H1 (cell line): ENCODE measurements around the gene SNX27. TPM values are rescaled to one million over a fixed set of nuclear protein-coding genes. Genes with fewer than 3 reads are reported as not detected.

Source experiments
- BCL11A ChIP-seq, 2 experiments: IDR thresholded peaks; one replicate each; pipeline ENCODE4 v1.6.1; 2011; ENCODE audit warnings: low read depth in 2 of 2, low read length in 2 of 2, mild to moderate bottlenecking in 2 of 2
- CEBPB ChIP-seq: IDR thresholded peaks from 2 replicates; pipeline ENCODE4 v1.6.1; 2012; ENCODE audit warnings: low read depth, low read length
- EGR1 ChIP-seq: IDR thresholded peaks from 2 replicates; pipeline ENCODE4 v1.6.1; 2011; ENCODE audit warnings: low read depth, low read length, borderline replicate concordance
- TAF1 ChIP-seq: IDR thresholded peaks from 2 replicates; pipeline ENCODE4 v1.6.1; 2011; ENCODE audit warnings: mild to moderate bottlenecking, low read depth, low read length
- polyA plus RNA-seq, 7 experiments: library from polyadenylated mRNA; depleted of rRNA in 3 of 7; stranded (reverse) in 5 of 7; unstranded in 2 of 7; fragments of >200 nt in 5 of 7; fragments of 200-250 nt in 2 of 7; gene quantifications; 1 replicate in 5 of 7; 2 replicates in 1 of 7; 4 replicates in 1 of 7; pipeline versions ENCODE4 v1.2.1 to v1.2.3, GENCODE V29; 2011 to 2013; ENCODE audit warnings: missing spikeins in 2 of 7, mixed read lengths in 2 of 7
- total RNA-seq: library from RNA; stranded (reverse); fragmentation: NEBNext Ultra II Directional; extraction: Animal tissue kit (Norgen Biotek cat#: 25700); gene quantifications from 2 replicates; pipeline ENCODE4 v1.2.1, GENCODE V29; 2021
- TF ChIP-seq, protein P1 (sequence below): IDR thresholded peaks from 2 replicates; pipeline ENCODE4 v1.6.1; 2011; ENCODE audit warnings: low read depth, mild to moderate bottlenecking, low read length; ENCODE audit not compliant: insufficient read depth

SNX27 gene
- total and polyA plus RNA-seq, 2 of the 8 experiments (the other 6 are each of a cell fraction or from before 2014, with no cell fraction given), result 23.4 to 65.4 TPM

DNA sequence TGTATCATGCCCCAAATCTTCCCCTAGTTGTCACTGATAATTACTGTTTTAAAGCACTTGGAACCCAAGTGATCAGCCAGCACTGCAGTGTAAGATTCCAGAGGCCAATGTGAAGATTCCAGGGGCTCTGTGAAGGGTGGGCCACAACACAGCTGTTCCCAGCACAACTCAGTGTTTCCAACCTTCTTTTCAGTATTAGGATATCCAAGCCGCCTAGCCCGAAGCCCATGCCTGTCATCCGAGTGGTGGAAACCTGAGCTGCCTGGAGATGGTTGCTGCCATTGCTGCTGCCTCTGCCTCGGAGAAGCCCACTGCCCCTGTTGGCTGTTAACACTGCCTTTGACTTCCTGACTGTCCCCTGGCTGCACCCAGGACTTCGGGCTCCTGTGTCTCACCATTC is 30.4 kb upstream of the SNX27 start (continued):
- TF ChIP-seq BCL11A (IDR thresholded peaks at IDR 0.05; ENCODE audit: low read depth in 2 of 2, low read length in 2 of 2) (no peak), EGR1 (no peak), TAF1 (no peak), CEBPB (no peak)
- TF ChIP-seq, protein P1, sequence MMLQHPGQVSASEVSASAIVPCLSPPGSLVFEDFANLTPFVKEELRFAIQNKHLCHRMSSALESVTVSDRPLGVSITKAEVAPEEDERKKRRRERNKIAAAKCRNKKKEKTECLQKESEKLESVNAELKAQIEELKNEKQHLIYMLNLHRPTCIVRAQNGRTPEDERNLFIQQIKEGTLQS, result no peak
